ENCODE data around the gene GGNBP2. TPM values are rescaled to one million over a fixed set of nuclear protein-coding genes. Genes with fewer than 3 reads are reported as not detected.

GGNBP2 gene
- total and polyA plus RNA-seq, 3 experiments from 2014 or later, result 63.3 to 67.0 (median 65.1) TPM

- H3K36me3 ChIP-seq (ENCODE audit: insufficient read depth, low read length), result no peaks in the 10 kb centered on the region
- CTCF ChIA-PET, result interaction anchor here (0.6 to 3.0 kb wide), 5 partner anchors 10 to 66 kb away, joined by 3 to 24 read pairs (median 13); partner anchors contain the start of genes GGNBP2 and MRM1
- H3K36me3 Mint-ChIP-seq, result peaks cover 0 to 37% (median 12%) of the 10 kb centered on the region in 3 donors
These were observed 9.0 kb upstream of the GGNBP2 start for GRCh38 chr17:36535669-36536081.

GRCh38 chr17:36540696-36541095, 4.0 kb upstream of the GGNBP2 start:
- Mint-ChIP-seq H3K9me3 (no peaks in the 10 kb centered on the region), H3K36me3 (peaks cover 0 to 24% (median 10%) of the 10 kb centered on the region in 3 donors), H3K27me3 (peaks cover 0 to 2% of the 10 kb centered on the region in 2 donors), H3K4me3 (peak overlapping the region in 1 of 7 donors; percentile 78), H3K27ac (peak overlapping the region in 3 of 8 donors; percentile 14 to 35 (median 17)), H3K4me1 (peaks cover 12 to 24% (median 22%) of the 10 kb centered on the region in 3 donors)
- Histone ChIP-seq H3K36me3 (ENCODE audit: insufficient read depth, low read length) (no peaks in the 10 kb centered on the region), H3K4me3 (ENCODE audit: low read length) (no peak overlapping the region), H3K9me3 (ENCODE audit: low read length) (no peaks in the 10 kb centered on the region), H3K27me3 (ENCODE audit: insufficient read depth, low read length, poor library complexity, severe bottlenecking) (no peaks in the 10 kb centered on the region), H3K4me1 (ENCODE audit: insufficient read depth, low read length) (peaks cover 11% of the 10 kb centered on the region), H3K27ac (ENCODE audit: low read depth, low read length) (no peak overlapping the region)
- ChIA-PET CTCF (no interaction called here), POLR2A (no interaction called here)
- DNase-seq, result no peak

More at GRCh38 chr17:36535669-36536081, 9.0 kb upstream of the GGNBP2 start:
- peak overlapping the region; percentile 95 for H3K27ac ChIP-seq (ENCODE audit: low read depth, low read length)
- Mint-ChIP-seq H3K4me3 (peak overlapping the region; percentile 92 to 99 (median 97)), H3K27ac (peak overlapping the region; percentile 94 to 99 (median 98)), H3K9me3 (no peaks in the 10 kb centered on the region), H3K4me1 (peaks cover 19 to 37% (median 21%) of the 10 kb centered on the region in 3 donors), H3K27me3 (no peaks in the 10 kb centered on the region)
- no peaks in the 10 kb centered on the region for H3K27me3 ChIP-seq (ENCODE audit: insufficient read depth, low read length, poor library complexity, severe bottlenecking)
- no peak for DNase-seq
- H3K9me3 ChIP-seq (ENCODE audit: low read length), result no peaks in the 10 kb centered on the region
- POLR2A ChIA-PET, result interaction anchor here (0.6 to 4.6 kb wide), 4 partner anchors 9 to 351 kb away, joined by 3 to 56 read pairs (median 8); partner anchors contain the start of genes GGNBP2, MRM1 and ZNHIT3
- H3K4me1 ChIP-seq (ENCODE audit: insufficient read depth, low read length), result peaks cover 16% of the 10 kb centered on the region
- peak overlapping the region; percentile 87 for H3K4me3 ChIP-seq (ENCODE audit: low read length)

- Mint-ChIP-seq H3K9me3 (no peaks in the 10 kb centered on the region), H3K4me3 (peak overlapping the region in 6 of 7 donors; percentile 19 to 90 (median 30)), H3K4me1 (peaks cover 20 to 35% (median 26%) of the 10 kb centered on the region in 3 donors), H3K36me3 (peaks cover 0 to 26% (median 10%) of the 10 kb centered on the region in 3 donors), H3K27ac (peak overlapping the region in 5 of 8 donors; percentile 12 to 99 (median 29)), H3K27me3 (peaks cover 0 to 2% of the 10 kb centered on the region in 2 donors)
- peaks cover 23% of the 10 kb centered on the region for H3K4me1 ChIP-seq (ENCODE audit: insufficient read depth, low read length)
- no peak overlapping the region for H3K4me3 ChIP-seq (ENCODE audit: low read length)
- H3K9me3 ChIP-seq (ENCODE audit: low read length), result no peaks in the 10 kb centered on the region
- H3K27me3 ChIP-seq (ENCODE audit: insufficient read depth, low read length, poor library complexity, severe bottlenecking), result no peaks in the 10 kb centered on the region
- no peak for DNase-seq
- CTCF ChIA-PET, result no interaction called here
- no peaks in the 10 kb centered on the region for H3K36me3 ChIP-seq (ENCODE audit: insufficient read depth, low read length)
- no peak overlapping the region for H3K27ac ChIP-seq (ENCODE audit: low read depth, low read length)
- POLR2A ChIA-PET, result interaction anchor here (0.5 to 0.7 kb wide), 2 partner anchors 604 to 621 kb away, joined by 4 to 6 read pairs; no protein-coding TSS in a partner anchor
These were observed 2.0 kb upstream of the GGNBP2 start for GRCh38 chr17:36542755-36543154.

GRCh38 chr17:36544044-36544306, 744 bp upstream of the GGNBP2 start:
- peaks cover 0 to 30% (median 6%) of the 10 kb centered on the region in 3 donors for H3K36me3 Mint-ChIP-seq
- Histone ChIP-seq H3K27ac (ENCODE audit: low read depth, low read length) (peak overlapping the region; percentile 97), H3K27me3 (ENCODE audit: insufficient read depth, low read length, poor library complexity, severe bottlenecking) (no peaks in the 10 kb centered on the region), H3K4me3 (ENCODE audit: low read length) (peak overlapping the region; percentile 88), H3K9me3 (ENCODE audit: low read length) (no peaks in the 10 kb centered on the region), H3K4me1 (ENCODE audit: insufficient read depth, low read length) (peaks cover 32% of the 10 kb centered on the region), H3K36me3 (ENCODE audit: insufficient read depth, low read length) (no peaks in the 10 kb centered on the region)
- POLR2A ChIA-PET, result interaction anchor here (1.2 to 3.8 kb wide), 3 partner anchors 9 to 57 kb away, joined by 4 to 56 read pairs (median 4); partner anchors contain the start of genes MRM1, MYO19 and PIGW
- peaks cover 0 to 2% of the 10 kb centered on the region in 2 donors for H3K27me3 Mint-ChIP-seq
- peak overlapping the region; percentile 89 to 97 (median 92) for H3K4me3 Mint-ChIP-seq
- H3K27ac Mint-ChIP-seq, result peak overlapping the region; percentile 94 to 99 (median 99)
- no peak for DNase-seq
- CTCF ChIA-PET, result interaction anchor here (3.6 kb wide), 1 partner anchor 9 kb away, joined by 24 read pairs; the partner anchor contains the start of genes MYO19 and PIGW
- H3K9me3 Mint-ChIP-seq, result no peaks in the 10 kb centered on the region
- peaks cover 29 to 48% (median 37%) of the 10 kb centered on the region in 3 donors for H3K4me1 Mint-ChIP-seq

- POLR2A ChIA-PET, result interaction anchor here (0.5 to 3.8 kb wide), 9 partner anchors 9 to 1584 kb away, joined by 3 to 56 read pairs (median 4); partner anchors contain the start of genes CCT6B, MRM1, MYO19 and PIGW
- CTCF ChIA-PET, result interaction anchor here (1.0 to 3.6 kb wide), 4 partner anchors 8 to 57 kb away, joined by 3 to 24 read pairs (median 10); partner anchors contain the start of genes MRM1, MYO19 and PIGW
These were observed 352 bp downstream of the GGNBP2 start for GRCh38 chr17:36545077-36545464.

GRCh38 chr17:36545465-36546417, 1.0 kb downstream of the GGNBP2 start:
- peak overlapping the region; percentile 78 for H3K27ac ChIP-seq (ENCODE audit: low read depth, low read length)
- H3K36me3 ChIP-seq (ENCODE audit: insufficient read depth, low read length), result no peaks in the 10 kb centered on the region
- Mint-ChIP-seq H3K4me1 (peaks cover 39 to 58% (median 53%) of the 10 kb centered on the region in 3 donors), H3K36me3 (peaks cover 0 to 36% (median 0%) of the 10 kb centered on the region in 3 donors), H3K4me3 (peak overlapping the region; percentile 89 to 97 (median 92)), H3K27ac (peak overlapping the region; percentile 89 to 99 (median 96)), H3K27me3 (peaks cover 0 to 4% of the 10 kb centered on the region in 2 donors), H3K9me3 (no peaks in the 10 kb centered on the region)
- DNase-seq, result peak; percentile 96 to 99 (median 97)
- ChIA-PET POLR2A (interaction anchor here (0.5 to 3.8 kb wide), 11 partner anchors 9 to 1585 kb away, joined by 3 to 56 read pairs (median 4); partner anchors contain the start of genes CCT6B, MRM1, MYO19 and PIGW), CTCF (interaction anchor here (1.0 to 3.6 kb wide), 4 partner anchors 9 to 57 kb away, joined by 3 to 24 read pairs (median 10); partner anchors contain the start of genes MRM1, MYO19 and PIGW)
- H3K4me3 ChIP-seq (ENCODE audit: low read length), result peak overlapping the region; percentile 93
- no peaks in the 10 kb centered on the region for H3K9me3 ChIP-seq (ENCODE audit: low read length)
- no peaks in the 10 kb centered on the region for H3K27me3 ChIP-seq (ENCODE audit: insufficient read depth, low read length, poor library complexity, severe bottlenecking)
- peaks cover 45% of the 10 kb centered on the region for H3K4me1 ChIP-seq (ENCODE audit: insufficient read depth, low read length)

More at GRCh38 chr17:36545077-36545464, 352 bp downstream of the GGNBP2 start:
- peaks cover 0 to 2% of the 10 kb centered on the region in 2 donors for H3K27me3 Mint-ChIP-seq
- peaks cover 34 to 52% (median 46%) of the 10 kb centered on the region in 3 donors for H3K4me1 Mint-ChIP-seq
- Histone ChIP-seq H3K27ac (ENCODE audit: low read depth, low read length) (peak overlapping the region; percentile 97), H3K27me3 (ENCODE audit: insufficient read depth, low read length, poor library complexity, severe bottlenecking) (no peaks in the 10 kb centered on the region), H3K36me3 (ENCODE audit: insufficient read depth, low read length) (no peaks in the 10 kb centered on the region), H3K4me3 (ENCODE audit: low read length) (peak overlapping the region; percentile 88), H3K4me1 (ENCODE audit: insufficient read depth, low read length) (peaks cover 38% of the 10 kb centered on the region), H3K9me3 (ENCODE audit: low read length) (no peaks in the 10 kb centered on the region)
- H3K36me3 Mint-ChIP-seq, result peaks cover 0 to 31% (median 2%) of the 10 kb centered on the region in 3 donors
- H3K9me3 Mint-ChIP-seq, result no peaks in the 10 kb centered on the region
- DNase-seq, result no peak
- peak overlapping the region; percentile 89 to 97 (median 92) for H3K4me3 Mint-ChIP-seq
- H3K27ac Mint-ChIP-seq, result peak overlapping the region; percentile 94 to 99 (median 99)

GRCh38 chr17:36546418-36547093, 1.8 kb downstream of the GGNBP2 start:
- Mint-ChIP-seq H3K9me3 (no peaks in the 10 kb centered on the region), H3K27me3 (peaks cover 0 to 4% of the 10 kb centered on the region in 2 donors), H3K27ac (peak overlapping the region; percentile 89 to 99 (median 96)), H3K4me1 (peaks cover 42 to 63% (median 58%) of the 10 kb centered on the region in 3 donors), H3K36me3 (peaks cover 0 to 38% (median 0%) of the 10 kb centered on the region in 3 donors), H3K4me3 (peak overlapping the region; percentile 89 to 97 (median 92))
- H3K4me3 ChIP-seq (ENCODE audit: low read length), result peak overlapping the region; percentile 93
- H3K36me3 ChIP-seq (ENCODE audit: insufficient read depth, low read length), result no peaks in the 10 kb centered on the region
- no peaks in the 10 kb centered on the region for H3K9me3 ChIP-seq (ENCODE audit: low read length)
- ChIA-PET CTCF (interaction anchor here (1.6 to 3.6 kb wide), 3 partner anchors 12 to 56 kb away, joined by 9 to 24 read pairs (median 11); partner anchors contain the start of genes MRM1, MYO19 and PIGW), POLR2A (interaction anchor here (0.6 to 3.8 kb wide), 3 partner anchors 11 to 1047 kb away, joined by 4 to 56 read pairs (median 5); partner anchors contain the start of genes MYO19 and PIGW)
- no peaks in the 10 kb centered on the region for H3K27me3 ChIP-seq (ENCODE audit: insufficient read depth, low read length, poor library complexity, severe bottlenecking)
- peaks cover 53% of the 10 kb centered on the region for H3K4me1 ChIP-seq (ENCODE audit: insufficient read depth, low read length)
- DNase-seq, result no peak
- peak overlapping the region; percentile 78 for H3K27ac ChIP-seq (ENCODE audit: low read depth, low read length)
